NCI-H345 treated with DMSO at 0.1 percent for 48 hours (cell line): ENCODE results near the gene CCDC170.
"Not testable (repeated sequence)": the region's sequence is repeated elsewhere in the genome, so short reads cannot be mapped to it uniquely, and the experiment has no call there.

Source experiments
- DNase-seq: peaks from one replicate; lab custom pipeline; 2025; ENCODE audit not compliant: unreplicated experiment; lab: John Stamatoyannopoulos, UW

The CCDC170 gene

DNA sequence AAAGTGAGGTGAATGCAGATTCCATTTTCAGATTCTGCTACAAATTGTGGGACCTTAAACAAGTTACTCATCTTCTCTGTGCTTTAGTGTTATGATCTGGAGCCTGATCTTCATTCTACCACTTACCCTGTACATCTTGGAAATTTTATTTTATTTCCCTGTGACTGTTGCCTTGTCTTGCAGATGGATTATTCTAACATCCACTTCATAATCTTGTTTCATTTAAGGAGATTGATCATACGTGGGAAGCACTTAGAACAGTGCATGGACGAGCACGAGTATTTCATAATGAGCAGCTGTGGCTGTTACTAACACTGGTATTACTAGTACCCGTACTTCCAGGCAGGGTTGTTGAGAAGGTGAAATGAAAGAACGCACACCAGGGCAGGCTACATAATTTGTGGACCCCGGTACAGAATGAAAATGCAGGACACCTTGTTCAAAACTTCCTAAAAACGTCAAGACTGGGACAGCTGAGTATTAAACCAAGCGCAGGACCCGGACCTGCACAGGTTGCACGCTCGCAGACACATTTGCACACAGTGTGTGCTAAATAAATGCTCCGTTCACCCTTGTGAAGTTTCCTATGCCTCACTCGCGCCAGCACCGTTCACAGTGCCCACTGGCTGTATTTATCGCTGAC, 535 bp upstream of the CCDC170 start:
- DNase-seq: no peak

DNA sequence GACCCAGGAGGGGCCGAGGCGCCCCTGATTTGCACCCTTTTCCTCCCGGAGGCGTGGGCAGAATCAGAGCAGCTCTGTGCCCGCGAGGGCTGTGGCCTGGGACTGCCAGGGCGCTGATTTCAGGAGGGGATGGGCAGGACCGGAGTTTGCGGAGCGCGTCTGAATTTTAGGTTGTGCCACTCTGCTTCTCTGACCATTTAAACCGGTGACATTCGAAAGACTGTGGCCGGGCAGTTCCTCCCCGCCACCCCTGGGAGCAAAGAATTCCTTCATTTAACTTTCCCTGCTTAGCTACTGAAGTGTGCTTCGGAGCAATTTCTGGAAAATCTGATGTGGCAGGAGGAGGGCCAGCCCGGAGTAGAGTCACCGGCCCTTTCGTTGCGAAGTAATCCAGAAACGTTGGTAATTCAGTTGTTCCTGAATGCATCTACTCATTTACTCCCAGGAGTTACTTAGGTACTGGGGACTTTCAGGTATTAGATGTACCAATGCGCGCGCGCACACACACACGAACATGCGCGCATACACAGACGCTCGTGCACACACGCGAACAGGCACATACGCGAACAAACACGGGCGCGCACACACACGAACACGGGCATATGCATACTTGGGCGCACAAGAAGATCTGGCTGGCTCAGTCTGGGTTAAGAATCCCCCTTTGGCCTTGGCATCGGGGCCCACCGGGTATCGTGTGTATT, 568 bp downstream of the CCDC170 start:
- no peak for DNase-seq

DNA sequence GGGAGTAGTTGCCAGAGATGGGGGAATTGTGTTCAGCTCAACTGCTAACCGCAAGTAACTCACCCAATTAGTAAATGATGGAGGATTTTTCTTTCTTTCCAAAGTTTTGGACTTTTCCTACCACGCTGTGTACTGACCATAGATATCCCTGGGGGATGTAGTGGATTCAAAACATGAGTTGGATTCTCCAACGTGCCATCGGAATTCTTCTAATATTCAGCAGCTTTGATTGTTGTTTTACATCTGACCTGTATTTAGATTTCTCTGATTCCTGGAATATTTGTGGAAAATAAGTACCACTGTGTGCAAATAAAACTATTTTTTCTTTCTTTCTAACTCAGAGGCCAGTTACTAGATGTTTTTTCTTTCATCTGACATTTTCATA, 1.1 kb downstream of the CCDC170 start:
- DNase-seq: no peak

DNA sequence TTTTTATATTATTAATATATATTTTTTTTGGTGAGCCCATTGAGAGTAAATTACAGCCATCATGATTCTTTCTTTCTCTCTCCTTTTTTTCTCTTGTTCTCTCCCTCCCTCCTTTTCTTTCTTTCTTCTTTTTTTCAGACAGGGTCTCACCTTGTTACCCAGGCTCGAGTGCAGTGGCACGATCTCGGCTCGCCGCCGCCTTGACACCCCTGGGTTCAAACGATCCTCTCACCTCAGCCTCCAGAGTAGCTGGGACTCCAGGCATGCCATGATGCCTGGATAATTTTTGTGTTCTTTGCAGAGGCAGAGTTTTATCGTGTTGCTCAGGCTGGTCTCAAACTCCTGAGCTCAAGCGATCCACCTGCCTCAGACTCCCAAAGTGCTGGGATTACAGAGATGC, 1.6 kb downstream of the CCDC170 start:
- no peak for DNase-seq

DNA sequence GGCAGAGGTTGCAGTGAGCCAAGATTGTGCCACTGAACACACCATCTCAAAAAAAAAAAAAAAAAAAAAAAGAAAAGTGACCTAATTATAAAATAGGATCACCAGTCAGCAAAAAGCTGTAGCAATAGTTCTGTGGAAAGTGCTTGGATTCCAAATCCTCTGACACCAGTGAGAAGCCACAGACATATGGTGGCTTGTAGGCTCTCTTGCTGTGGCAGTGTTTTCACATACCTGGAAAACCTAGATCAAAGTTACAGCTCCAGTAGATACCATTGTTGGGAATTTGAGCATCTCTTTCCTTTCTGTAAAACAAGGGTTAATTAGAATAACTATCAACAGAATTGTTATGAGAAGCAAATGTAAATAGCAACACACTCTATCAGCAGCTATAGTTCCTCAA, 4.1 kb downstream of the CCDC170 start:
- no peak for DNase-seq

DNA sequence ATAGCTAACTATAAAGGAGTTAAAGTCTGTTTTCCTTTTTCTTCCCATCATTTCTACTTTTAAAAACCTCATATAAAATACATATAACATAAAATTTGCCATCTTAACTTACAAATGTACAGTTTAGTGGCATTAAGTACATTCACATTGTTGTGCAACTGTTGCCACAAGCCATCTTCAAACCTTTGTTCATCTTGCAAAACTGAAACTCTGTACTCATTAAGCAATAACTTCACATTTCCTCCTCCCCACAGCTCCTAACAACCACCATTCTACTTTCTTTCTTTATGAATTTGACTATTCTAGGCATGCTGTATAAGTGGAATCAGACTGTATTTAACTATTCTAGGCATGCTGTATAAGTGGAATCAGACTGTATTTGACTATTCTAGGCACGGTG, 4.5 kb downstream of the CCDC170 start:
- DNase-seq: no peak

DNA sequence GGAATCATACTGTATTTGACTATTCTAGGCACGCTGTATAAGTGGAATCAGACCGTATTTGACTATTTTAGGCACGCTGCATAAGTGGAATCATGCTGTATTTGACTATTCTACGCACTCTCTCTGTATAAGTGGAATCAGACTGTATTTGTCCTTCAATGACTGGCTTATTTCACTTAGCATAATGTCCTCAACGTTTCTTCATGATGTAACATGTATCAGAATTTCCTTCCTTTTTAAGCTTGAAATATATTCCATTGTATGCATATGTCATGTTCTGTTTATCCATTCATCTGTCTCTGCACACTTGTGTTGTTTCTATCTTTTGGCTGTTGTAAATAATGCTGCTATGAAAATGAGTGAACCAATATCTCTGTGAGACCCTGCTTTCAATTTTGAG, 5.7 kb downstream of the CCDC170 start:
- no peak for DNase-seq

DNA sequence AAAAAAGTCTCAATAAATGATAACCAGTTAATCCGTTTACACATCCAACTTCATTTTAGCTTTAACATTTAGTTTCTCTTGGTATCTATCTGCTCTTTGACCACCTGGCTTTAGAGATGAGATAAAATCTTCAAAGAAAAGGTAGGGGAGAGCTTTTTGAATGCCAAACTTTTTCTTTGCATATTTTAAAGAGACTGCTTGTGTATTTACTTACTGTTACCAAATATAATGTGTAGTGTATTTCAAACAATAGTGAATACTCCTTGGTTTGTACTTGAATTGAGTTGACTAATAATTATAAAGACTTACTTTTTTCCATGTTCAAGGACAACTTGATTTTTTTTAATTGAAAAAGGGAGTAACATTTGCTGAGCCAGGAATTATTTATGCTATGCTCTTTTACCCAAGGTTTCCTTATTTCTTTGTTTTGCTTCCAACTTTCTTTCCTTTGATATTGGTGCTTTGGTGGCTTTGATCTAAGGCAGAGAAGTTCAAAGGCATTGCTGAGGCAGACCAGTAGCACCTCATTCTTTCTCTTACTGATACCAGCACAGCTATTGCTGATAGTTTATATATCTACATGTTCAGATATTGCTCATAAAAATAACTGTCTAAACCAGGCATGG, 7.8 kb downstream of the CCDC170 start:
- no peak for DNase-seq

DNA sequence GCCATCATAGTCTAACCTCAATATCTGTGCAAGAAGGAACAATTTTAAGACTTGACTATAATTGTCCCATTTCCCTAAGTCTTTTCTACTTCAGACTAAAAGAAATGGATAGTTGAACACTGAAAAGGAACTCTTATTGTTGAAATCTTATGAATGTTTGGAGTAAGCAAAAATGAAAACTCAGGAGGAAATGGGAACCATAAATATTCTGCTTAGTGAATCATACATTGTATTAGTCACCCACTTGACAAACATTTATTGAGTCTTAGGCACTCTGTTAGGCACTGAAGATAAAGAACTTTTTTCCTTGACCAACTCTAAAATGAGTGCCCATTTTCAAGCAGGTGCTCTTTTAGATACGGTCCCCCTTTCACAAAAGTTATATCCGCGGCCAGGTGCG, 8.7 kb downstream of the CCDC170 start:
- no peak for DNase-seq

DNA sequence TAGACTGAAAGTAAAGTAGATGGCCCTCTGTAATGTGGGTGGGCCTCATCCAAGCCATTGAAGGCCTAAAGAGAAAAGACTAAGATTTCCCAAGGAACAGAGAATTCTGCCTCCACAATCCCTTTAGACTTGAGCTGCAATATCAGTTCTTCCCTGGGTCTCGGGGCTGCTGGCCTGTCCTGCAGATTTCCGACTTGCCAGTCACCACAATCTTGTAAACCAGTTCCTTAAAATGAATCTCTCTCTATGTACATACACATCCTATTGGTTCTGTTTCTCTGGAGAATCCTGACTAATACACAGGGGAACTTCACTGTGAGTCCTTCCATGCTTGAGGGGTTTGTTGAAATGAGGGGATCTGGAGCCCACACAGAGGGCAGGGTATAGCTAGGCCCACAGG, 12.9 kb downstream of the CCDC170 start:
- no peak for DNase-seq

DNA sequence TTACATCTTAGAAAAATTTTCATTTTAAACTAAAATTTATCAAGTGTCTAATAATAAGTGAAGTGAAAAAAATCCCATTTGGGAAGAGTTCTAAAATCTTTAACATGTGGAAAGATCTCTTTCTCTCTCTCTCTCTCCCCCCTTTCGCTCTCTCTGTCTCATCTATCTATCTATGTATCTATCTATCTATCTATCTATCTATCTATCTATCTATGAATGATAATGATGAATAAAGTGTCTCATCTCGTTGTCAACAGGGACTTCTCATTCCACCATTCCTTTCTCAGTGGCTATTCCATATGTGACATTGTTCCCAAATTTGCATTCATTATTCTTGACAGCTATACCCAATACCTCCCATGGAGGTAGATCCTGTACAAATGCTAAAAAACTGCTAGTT, 15.2 kb downstream of the CCDC170 start:
- DNase-seq: no peak

DNA sequence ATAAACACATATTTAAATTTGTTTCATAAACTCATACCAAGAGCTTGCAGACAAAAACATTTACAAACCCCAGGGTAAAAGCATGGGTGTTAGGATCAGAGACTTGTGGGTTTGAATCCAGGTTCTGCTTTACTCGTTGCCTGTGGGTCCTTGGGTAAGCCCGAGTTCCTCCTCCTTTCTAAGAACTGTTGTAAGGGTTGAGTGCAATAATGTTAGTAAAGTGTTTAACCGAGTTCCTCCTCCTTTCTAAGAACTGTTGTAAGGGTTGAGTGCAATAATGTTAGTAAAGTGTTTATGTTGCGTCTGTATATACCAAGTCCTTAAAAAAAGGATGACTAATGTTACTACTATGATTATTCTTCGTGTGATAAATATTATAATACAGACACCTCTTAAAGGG, 18.7 kb downstream of the CCDC170 start:
- no peak for DNase-seq

DNA sequence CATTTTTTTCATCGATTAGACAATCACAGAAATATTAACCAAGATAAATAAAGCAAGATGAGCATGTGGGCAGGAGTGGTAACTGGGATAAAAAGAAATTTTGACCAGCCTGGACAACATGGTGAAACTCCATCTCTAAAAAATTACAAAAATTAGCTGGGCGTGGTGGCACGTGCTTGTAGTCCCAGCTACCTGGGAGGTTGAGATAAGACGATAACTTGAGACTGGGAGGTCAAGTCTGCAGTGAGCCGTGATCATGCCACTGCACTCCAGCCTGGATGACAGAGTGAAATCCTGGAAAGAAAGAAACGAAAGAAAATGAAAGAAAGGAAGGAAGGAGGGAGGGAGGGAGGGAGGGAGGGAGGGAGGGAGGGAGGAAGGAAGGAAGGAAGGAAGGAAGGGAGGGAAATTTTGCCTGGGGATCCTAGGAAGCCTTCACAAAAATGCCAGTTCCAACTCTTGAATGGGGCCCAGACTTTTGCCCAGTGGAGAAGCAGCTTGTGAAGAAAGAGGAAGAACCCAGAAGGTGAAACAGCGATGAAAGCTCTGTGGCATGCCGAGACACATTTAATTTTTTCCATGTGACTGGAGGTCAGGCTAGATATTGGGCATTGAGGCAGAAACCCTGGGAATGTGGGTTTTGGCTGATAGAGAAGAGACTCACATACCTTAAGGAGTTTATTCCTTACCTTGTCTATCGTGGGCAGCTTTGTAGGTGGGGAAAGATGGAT, 20.3 kb downstream of the CCDC170 start:
- no peak for DNase-seq

DNA sequence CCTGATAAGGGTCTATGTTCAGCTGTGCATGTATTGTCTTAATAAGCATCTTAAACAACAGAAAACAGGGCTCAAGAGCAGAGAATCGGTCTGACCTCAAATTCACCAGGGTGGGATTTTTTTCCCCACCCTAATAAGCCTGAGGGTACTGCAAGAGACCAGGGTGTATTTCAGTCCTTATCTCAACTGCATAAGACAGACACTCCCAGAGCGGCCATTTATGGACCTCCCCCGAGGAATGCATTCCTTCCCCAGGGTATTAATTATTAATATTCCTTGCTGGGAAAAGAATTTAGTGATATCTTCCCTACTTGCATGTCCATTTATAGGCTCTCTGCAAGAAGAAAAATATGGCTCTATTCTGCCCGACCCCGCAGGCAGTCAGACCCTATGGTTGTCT, 25.2 kb downstream of the CCDC170 start:
- DNase-seq: not testable (repeated sequence)

DNA sequence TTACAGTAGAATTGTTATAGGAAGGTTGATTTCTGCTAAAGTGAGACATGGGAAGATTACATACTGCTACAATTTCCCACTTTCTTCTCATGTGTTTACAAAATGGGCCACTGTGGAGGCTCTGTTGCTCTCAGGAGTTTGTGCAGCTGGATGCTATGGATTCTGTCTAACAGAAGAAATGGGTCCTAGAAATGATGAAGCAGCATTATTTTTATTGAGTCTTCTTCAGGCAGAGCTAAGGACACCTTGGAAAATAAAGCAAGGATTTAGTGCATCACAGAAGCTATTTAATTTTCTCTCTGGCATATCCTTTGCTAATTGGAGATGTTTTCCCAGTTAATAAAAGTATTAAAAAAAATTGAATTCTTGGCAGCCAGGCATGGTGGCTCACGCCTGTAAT, 29.2 kb downstream of the CCDC170 start:
- no peak for DNase-seq

DNA sequence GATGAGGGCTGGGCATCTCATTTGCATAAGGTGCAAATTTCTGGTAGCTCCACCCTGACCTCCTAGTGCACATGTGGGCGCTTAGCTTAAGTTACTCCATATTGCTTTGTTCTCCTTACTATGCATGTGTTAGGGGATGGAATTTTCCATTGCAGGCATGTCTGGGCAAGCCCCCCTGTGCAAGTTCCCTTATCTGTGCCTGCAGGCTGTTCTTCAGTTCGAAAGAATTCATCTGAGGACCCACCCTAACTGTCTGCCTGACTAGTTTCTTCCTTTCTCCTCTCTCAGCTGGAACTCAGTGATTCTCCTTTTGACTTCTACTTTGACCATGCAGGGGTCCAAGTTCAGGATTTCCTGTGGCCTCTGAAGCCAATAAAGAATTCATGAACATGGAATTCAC, 30.2 kb downstream of the CCDC170 start:
- DNase-seq: no peak

DNA sequence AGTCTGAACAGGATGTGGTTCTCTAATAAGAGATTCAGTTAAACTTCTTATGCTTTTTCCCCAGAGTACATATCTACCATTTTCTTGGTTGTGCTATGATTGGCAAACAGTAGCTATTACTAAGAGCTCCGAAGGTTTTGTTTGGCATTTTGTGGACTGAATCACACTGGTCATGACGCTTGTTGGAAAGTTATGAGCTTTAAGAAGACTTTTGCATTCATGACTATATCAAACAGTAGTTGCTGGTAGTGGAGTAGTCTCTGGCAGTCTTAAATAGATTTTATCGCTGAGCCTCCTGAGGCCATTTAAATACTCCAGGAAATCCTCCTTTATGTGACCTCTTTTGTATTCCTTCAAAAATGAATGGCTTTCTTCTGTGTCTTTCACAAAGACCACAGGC, 40.8 kb downstream of the CCDC170 start:
- no peak for DNase-seq

DNA sequence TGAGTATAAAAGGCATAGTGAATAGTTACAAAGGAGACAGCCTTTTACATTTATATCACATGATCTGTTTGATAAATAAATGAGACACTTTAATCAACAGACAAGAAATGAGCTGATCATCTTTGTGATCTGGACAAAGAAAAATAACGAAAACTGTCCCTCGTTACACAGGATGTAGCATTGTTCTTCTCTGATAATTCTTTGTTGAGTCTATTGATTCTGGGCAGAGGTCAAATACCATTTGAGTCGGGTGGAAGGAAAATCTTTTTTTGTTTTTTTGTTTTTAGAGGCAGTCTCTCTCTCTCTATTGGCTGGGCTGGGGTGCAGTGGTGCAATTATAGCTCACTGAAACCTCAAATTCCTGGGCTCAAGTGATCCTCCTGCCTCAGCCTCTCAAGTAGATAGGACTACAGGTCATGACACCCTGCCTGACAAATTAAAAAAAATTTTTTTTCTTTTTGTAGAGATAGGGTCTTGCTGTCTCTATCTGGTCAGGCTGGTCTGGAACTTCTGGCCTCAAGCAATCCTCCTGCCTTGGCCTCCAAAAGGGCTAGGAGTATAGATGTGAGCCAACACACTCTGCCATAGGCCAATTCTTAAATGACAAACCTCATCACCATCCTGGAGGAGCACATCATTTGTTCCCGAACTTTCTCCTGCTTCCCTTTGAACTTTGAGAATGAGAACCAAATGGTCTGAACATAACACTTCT, 41.8 kb downstream of the CCDC170 start:
- no peak for DNase-seq

DNA sequence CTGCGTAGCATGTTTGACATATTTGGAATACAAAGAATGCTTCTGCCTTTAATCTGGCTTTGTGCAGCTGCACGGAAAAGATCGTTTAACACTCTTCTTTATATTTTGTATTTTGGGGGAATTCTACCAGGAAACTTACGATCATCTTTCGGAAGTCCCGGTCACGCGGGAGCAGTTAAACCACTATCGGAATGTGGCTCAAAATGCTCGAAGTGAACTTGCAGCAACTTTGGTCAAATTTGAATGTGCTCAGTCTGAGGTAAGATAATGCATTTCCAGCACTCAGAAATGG, 42.3 kb downstream of the CCDC170 start:
- no peak for DNase-seq

DNA sequence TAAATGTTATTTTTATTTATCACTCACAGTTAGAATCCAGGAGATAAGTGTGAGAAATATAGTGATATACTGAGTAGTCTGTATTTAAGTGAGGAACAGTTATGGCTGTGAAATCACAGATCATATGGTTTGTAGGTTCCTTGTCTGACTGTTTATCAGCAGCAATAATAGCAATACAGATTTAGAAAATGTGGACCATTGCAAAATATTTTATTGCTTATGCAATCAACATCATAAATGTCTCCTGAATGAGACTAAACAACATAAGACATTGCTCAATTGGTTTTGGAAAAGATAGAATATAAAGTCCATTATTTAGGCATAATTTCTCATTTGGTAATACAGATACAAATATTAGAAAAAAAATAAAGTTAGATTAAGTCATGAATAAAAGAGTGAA, 43.7 kb downstream of the CCDC170 start:
- no peak for DNase-seq

DNA sequence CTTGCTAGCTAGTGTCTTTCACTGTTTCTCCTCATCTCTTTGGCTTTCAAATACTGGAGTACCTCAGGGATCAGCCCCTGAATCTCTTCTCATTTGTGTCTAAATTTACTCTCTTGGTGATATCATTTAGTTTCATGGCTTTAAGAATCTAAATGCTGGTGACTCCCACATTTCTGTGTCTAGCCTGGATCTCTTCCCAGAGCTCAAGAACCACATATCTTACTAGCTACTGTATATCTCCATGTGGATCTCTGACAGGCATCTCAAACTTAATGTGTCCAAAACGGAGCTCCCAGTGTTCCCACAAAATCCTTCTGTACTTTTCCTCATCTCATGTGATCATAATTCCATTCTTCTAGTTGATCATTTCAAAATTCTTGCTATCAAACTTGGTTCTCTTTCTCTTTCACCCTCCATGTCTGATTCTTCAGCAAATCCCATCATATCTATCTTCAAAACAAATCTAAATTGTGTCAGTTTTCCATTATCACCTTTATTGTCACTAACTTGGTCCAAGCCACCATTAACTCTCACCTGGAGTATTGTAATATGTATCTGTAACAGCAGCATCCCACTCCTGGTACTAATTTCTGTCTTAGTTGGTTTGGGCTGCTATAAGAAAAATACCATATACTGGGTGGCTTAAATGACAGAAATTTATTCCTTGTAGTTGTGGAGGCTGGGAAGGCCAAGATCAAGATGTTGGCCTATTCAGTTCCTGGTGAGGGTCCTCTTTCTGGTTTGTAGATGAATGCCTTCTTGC, 45.9 kb downstream of the CCDC170 start:
- no peak for DNase-seq
